Measurements from ENCODE around the gene PLP1. TPM values are rescaled to one million over a fixed set of nuclear protein-coding genes. Genes with fewer than 3 reads are reported as not detected.

Gene PLP1
- total and polyA plus RNA-seq, 2 donors (not counting 3 experiments of a cell fraction or from before 2014, with no cell fraction given) = not detected

- Histone ChIP-seq H3K4me2 (ENCODE audit: insufficient read depth, low read length) (no peak overlapping the region), H3K9ac (replicated peaks; ENCODE audit: extremely low read depth, insufficient read depth, low read length) (no peak overlapping the region), H3K9me1 (replicated peaks; ENCODE audit: control insufficient read depth, extremely low read depth, insufficient read depth, low read length) (no peaks in the 10 kb centered on the region), H3K27ac (ENCODE audit: insufficient read depth, low read depth, low read length) (no peak overlapping the region), H3K27me3 (ENCODE audit: control insufficient read depth in 2 of 2, insufficient read depth in 2 of 2, low read length in 2 of 2) (peaks cover 0 to under 1% of the 10 kb centered on the region in 2 experiments), H3K9me3 (replicated peaks; ENCODE audit: control insufficient read depth, insufficient read depth, low read length) (no peaks in the 10 kb centered on the region), H3K79me2 (ENCODE audit: control insufficient read depth, insufficient read depth, low read length) (no peaks in the 10 kb centered on the region), H3K4me1 (ENCODE audit: control insufficient read depth, extremely low read depth, insufficient read depth, low read length) (no peaks in the 10 kb centered on the region), H3K4me3 (replicated peaks in 1 of 3; ENCODE audit: insufficient read depth in 1 of 3, low read depth in 1 of 3, low read length in 3 of 3) (no peak overlapping the region), H4K20me1 (replicated peaks; ENCODE audit: control insufficient read depth, extremely low read depth, insufficient read depth, low read length) (no peaks in the 10 kb centered on the region), H2AFZ (ENCODE audit: low read depth, low read length) (no peak overlapping the region), H3K36me3 (ENCODE audit: control insufficient read depth in 2 of 2, extremely low read depth in 1 of 2, insufficient read depth in 2 of 2, low read length in 2 of 2) (no peaks in the 10 kb centered on the region)
- ChIA-PET POLR2A (no interaction called here), CTCF (no interaction called here)
- FAIRE-seq (no peak), DNase-seq (ENCODE audit: low read depth, low spot score) (no peak)
- no TSS peak for BruUV-seq (replicated peaks)
- intact Hi-C loops (cut with micrococcal nuclease) (no loop called here), dilution Hi-C loops (cut with MboI; ENCODE audit: extremely low pct_ligation_motif_present, low sequenced_read_pairs) (no loop called here)
- TF ChIP-seq POLR2A (IDR thresholded peaks at IDR 0.05; ENCODE audit: low read depth, low read length) = no peak
- TF ChIP-seq, protein P1, sequence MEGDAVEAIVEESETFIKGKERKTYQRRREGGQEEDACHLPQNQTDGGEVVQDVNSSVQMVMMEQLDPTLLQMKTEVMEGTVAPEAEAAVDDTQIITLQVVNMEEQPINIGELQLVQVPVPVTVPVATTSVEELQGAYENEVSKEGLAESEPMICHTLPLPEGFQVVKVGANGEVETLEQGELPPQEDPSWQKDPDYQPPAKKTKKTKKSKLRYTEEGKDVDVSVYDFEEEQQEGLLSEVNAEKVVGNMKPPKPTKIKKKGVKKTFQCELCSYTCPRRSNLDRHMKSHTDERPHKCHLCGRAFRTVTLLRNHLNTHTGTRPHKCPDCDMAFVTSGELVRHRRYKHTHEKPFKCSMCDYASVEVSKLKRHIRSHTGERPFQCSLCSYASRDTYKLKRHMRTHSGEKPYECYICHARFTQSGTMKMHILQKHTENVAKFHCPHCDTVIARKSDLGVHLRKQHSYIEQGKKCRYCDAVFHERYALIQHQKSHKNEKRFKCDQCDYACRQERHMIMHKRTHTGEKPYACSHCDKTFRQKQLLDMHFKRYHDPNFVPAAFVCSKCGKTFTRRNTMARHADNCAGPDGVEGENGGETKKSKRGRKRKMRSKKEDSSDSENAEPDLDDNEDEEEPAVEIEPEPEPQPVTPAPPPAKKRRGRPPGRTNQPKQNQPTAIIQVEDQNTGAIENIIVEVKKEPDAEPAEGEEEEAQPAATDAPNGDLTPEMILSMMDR (IDR thresholded peaks at IDR 0.05; ENCODE audit: extremely low read depth in 1 of 2, insufficient read depth in 1 of 2, low read depth in 1 of 2, low read length in 2 of 2) = no peak
- TF ChIP-seq FOS (IDR thresholded peaks at IDR 0.05; ENCODE audit: borderline replicate concordance, insufficient read depth, low read length) = no peak
- TF ChIP-seq POLR2AphosphoS5 (IDR thresholded peaks at IDR 0.05; ENCODE audit: insufficient read depth, low read depth, low read length) = no peak
- no peak for TF ChIP-seq GATA2 (IDR thresholded peaks at IDR 0.05; ENCODE audit: insufficient read depth, insufficient read length, low read depth, low read length)
Observed at GRCh38 chrX:103741879-103742278, 34.8 kb upstream of the PLP1 start.

DNA sequence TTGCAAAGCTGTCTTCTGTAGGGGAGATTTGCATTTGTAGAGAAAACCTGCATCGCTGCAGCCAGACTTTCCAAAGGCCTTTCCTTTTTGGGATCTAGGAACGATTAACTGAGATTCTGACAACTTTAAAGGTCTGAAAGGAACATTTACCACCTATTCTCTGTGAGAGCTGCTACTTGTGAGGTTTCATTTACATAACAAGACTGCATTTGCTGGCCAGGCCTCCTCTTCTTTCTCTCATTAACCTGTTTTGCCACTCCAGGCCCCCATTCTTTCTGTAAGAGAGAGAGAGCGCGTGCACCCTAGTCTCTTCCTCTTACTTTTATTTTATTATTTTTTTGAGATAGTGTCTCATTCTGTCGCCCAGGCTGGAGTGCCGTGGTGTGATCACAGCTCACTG is 34.3 kb upstream of the PLP1 start:
- Histone ChIP-seq H3K79me2 (ENCODE audit: control insufficient read depth, insufficient read depth, low read length) (no peaks in the 10 kb centered on the region), H3K4me2 (ENCODE audit: insufficient read depth, low read length) (no peak overlapping the region), H3K27ac (ENCODE audit: insufficient read depth, low read depth, low read length) (no peak overlapping the region), H3K9ac (replicated peaks; ENCODE audit: extremely low read depth, insufficient read depth, low read length) (no peak overlapping the region), H3K4me1 (ENCODE audit: control insufficient read depth, extremely low read depth, insufficient read depth, low read length) (no peaks in the 10 kb centered on the region), H2AFZ (ENCODE audit: low read depth, low read length) (no peak overlapping the region), H4K20me1 (replicated peaks; ENCODE audit: control insufficient read depth, extremely low read depth, insufficient read depth, low read length) (no peaks in the 10 kb centered on the region), H3K36me3 (ENCODE audit: control insufficient read depth in 2 of 2, extremely low read depth in 1 of 2, insufficient read depth in 2 of 2, low read length in 2 of 2) (no peaks in the 10 kb centered on the region), H3K9me3 (replicated peaks; ENCODE audit: control insufficient read depth, insufficient read depth, low read length) (no peaks in the 10 kb centered on the region), H3K4me3 (replicated peaks in 1 of 3; ENCODE audit: insufficient read depth in 1 of 3, low read depth in 1 of 3, low read length in 3 of 3) (no peak overlapping the region), H3K9me1 (replicated peaks; ENCODE audit: control insufficient read depth, extremely low read depth, insufficient read depth, low read length) (no peaks in the 10 kb centered on the region), H3K27me3 (ENCODE audit: control insufficient read depth in 2 of 2, insufficient read depth in 2 of 2, low read length in 2 of 2) (peaks cover 0 to 1% of the 10 kb centered on the region in 2 experiments)
- FAIRE-seq (no peak), DNase-seq (ENCODE audit: low read depth, low spot score) (no peak)
- dilution Hi-C loops (cut with MboI; ENCODE audit: extremely low pct_ligation_motif_present, low sequenced_read_pairs) = no loop called here
- CTCF ChIA-PET = no interaction called here
- BruUV-seq (replicated peaks) = no TSS peak
- POLR2A ChIA-PET = no interaction called here
- intact Hi-C loops (cut with micrococcal nuclease) = no loop called here
- no peak for TF ChIP-seq POLR2A (IDR thresholded peaks at IDR 0.05; ENCODE audit: low read depth, low read length)
- TF ChIP-seq, protein P2, sequence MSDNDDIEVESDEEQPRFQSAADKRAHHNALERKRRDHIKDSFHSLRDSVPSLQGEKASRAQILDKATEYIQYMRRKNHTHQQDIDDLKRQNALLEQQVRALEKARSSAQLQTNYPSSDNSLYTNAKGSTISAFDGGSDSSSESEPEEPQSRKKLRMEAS (IDR thresholded peaks at IDR 0.05; ENCODE audit: insufficient read depth, insufficient read length) = no peak
- no peak for TF ChIP-seq POLR2AphosphoS5 (IDR thresholded peaks at IDR 0.05; ENCODE audit: insufficient read depth, low read depth, low read length)
- TF ChIP-seq, protein P1 (IDR thresholded peaks at IDR 0.05; ENCODE audit: extremely low read depth in 1 of 2, insufficient read depth in 1 of 2, low read depth in 1 of 2, low read length in 2 of 2) = no peak
- no peak for TF ChIP-seq MYC (IDR thresholded peaks at IDR 0.05; ENCODE audit: low read depth, low read length)

Data from endothelial cell of umbilical vein (primary cell).